Activated CD4-positive, alpha-beta T cell treated with anti-CD3 and anti-CD28 coated beads, Interleukin-2, amount 10 ng/mL, durations not matched to agents 24 days and 14 days (primary cell): ENCODE data around the gene DHX32. TPM values are rescaled to one million over a fixed set of nuclear protein-coding genes. Genes with fewer than 3 reads are reported as not detected.
"Not testable (repeated sequence)": the region's sequence is repeated elsewhere in the genome, so short reads cannot be mapped to it uniquely, and the experiment has no call there.

Experiments used
- DNase-seq: peaks from one replicate; pipeline ENCODE4 v3.0.0; 2022
- H3K27ac Mint-ChIP-seq: one replicate; pipeline ENCODE4 v1.8.0; 2022; ENCODE audit warnings: mild to moderate bottlenecking, mixed read lengths
- H3K27me3 Mint-ChIP-seq: one replicate; pipeline ENCODE4 v1.8.0; 2022; ENCODE audit warnings: mixed read lengths
- H3K36me3 Mint-ChIP-seq: one replicate; pipeline ENCODE4 v1.8.0; 2022; ENCODE audit warnings: low read depth, mild to moderate bottlenecking, mixed read lengths
- H3K4me1 Mint-ChIP-seq: one replicate; pipeline ENCODE4 v1.8.0; 2021; ENCODE audit warnings: mixed read lengths
- H3K4me3 Mint-ChIP-seq: one replicate; pipeline ENCODE4 v1.8.0; 2022; ENCODE audit warnings: mild to moderate bottlenecking, moderate library complexity, mixed read lengths
- H3K9me3 Mint-ChIP-seq: one replicate; pipeline ENCODE4 v1.8.0; 2021; ENCODE audit warnings: mixed read lengths
- intact Hi-C: fragments of 100-400 bp; cut with micrococcal nuclease; formaldehyde crosslinking; loops from one replicate; pipeline ENCODE4 v1.15.1; 2023
- total RNA-seq: library from RNA; stranded (reverse); gene quantifications from 2 replicates; pipeline ENCODE4 v1.2.3, GENCODE V29; 2022

The DHX32 gene
- 14.0 and 17.0 TPM in 2 replicates for total RNA-seq

GRCh38 chr10:125881192-125881591 is at the start of gene DHX32:
Gene DHX32, minus strand, starts transcription at chr10:125881292. Its CDS starts 468 bp downstream, at chr10:125880824.
- no peak for DNase-seq

GRCh38 chr10:125929618-125930017 is 48.5 kb upstream of the DHX32 start:
- no peaks in the 10 kb centered on the region for H3K9me3 Mint-ChIP-seq
- H3K36me3 Mint-ChIP-seq: no peaks in the 10 kb centered on the region
- peaks cover 5% of the 10 kb centered on the region for H3K27me3 Mint-ChIP-seq
- H3K27ac Mint-ChIP-seq: no peak overlapping the region
- no peak overlapping the region for H3K4me3 Mint-ChIP-seq
- intact Hi-C loops: no loop called here
- H3K4me1 Mint-ChIP-seq: no peaks in the 10 kb centered on the region
- DNase-seq: peak; percentile 19

More at GRCh38 chr10:125881192-125881591, at the start of gene DHX32:
- Mint-ChIP-seq H3K4me1 (no peaks in the 10 kb centered on the region), H3K36me3 (peaks cover 8% of the 10 kb centered on the region), H3K27me3 (no peaks in the 10 kb centered on the region), H3K9me3 (peaks cover 1% of the 10 kb centered on the region), H3K27ac (no peak within 1 kb of the TSS), H3K4me3 (no peak within 1 kb of the TSS)
- intact Hi-C loops: no loop called here

GRCh38 chr10:125928928-125929585 is 48.0 kb upstream of the DHX32 start:
- Mint-ChIP-seq H3K27ac (no peak overlapping the region), H3K27me3 (peaks cover 2% of the 10 kb centered on the region), H3K4me1 (no peaks in the 10 kb centered on the region), H3K4me3 (no peak overlapping the region), H3K9me3 (no peaks in the 10 kb centered on the region), H3K36me3 (no peaks in the 10 kb centered on the region)
- intact Hi-C loops: no loop called here
- DNase-seq: peak; percentile 27

GRCh38 chr10:125927265-125927664 is 46.2 kb upstream of the DHX32 start:
- H3K27ac Mint-ChIP-seq, H3K4me1 Mint-ChIP-seq, DNase-seq, H3K9me3 Mint-ChIP-seq, H3K27me3 Mint-ChIP-seq, H3K36me3 Mint-ChIP-seq, intact Hi-C loops, H3K4me3 Mint-ChIP-seq: not testable (repeated sequence)

- Mint-ChIP-seq H3K9me3 (no peaks in the 10 kb centered on the region), H3K27ac (no peak overlapping the region), H3K4me3 (no peak overlapping the region), H3K36me3 (no peaks in the 10 kb centered on the region), H3K4me1 (no peaks in the 10 kb centered on the region), H3K27me3 (no peaks in the 10 kb centered on the region)
- intact Hi-C loops: no loop called here
- DNase-seq: peak; percentile 39
Observed at GRCh38 chr10:125926247-125926646, 45.2 kb upstream of the DHX32 start.

- Mint-ChIP-seq H3K4me3 (no peak overlapping the region), H3K4me1 (no peaks in the 10 kb centered on the region), H3K27ac (no peak overlapping the region), H3K27me3 (no peaks in the 10 kb centered on the region), H3K36me3 (no peaks in the 10 kb centered on the region), H3K9me3 (no peaks in the 10 kb centered on the region)
- intact Hi-C loops: no loop called here
- peak; percentile 4 for DNase-seq
Observed at GRCh38 chr10:125925262-125925834, 44.3 kb upstream of the DHX32 start.

GRCh38 chr10:125921643-125922306 is 40.7 kb upstream of the DHX32 start:
- H3K4me1 Mint-ChIP-seq, H3K9me3 Mint-ChIP-seq, H3K4me3 Mint-ChIP-seq, H3K27ac Mint-ChIP-seq, H3K27me3 Mint-ChIP-seq, H3K36me3 Mint-ChIP-seq, DNase-seq, intact Hi-C loops: not testable (repeated sequence)

- H3K36me3 Mint-ChIP-seq, H3K27ac Mint-ChIP-seq, H3K4me3 Mint-ChIP-seq, DNase-seq, H3K27me3 Mint-ChIP-seq, H3K9me3 Mint-ChIP-seq, intact Hi-C loops, H3K4me1 Mint-ChIP-seq: not testable (repeated sequence)
Observed at GRCh38 chr10:125917704-125918361, 36.7 kb upstream of the DHX32 start.

- no peak for DNase-seq
- Mint-ChIP-seq H3K4me3 (no peak overlapping the region), H3K27ac (no peak overlapping the region), H3K27me3 (no peaks in the 10 kb centered on the region), H3K4me1 (no peaks in the 10 kb centered on the region), H3K36me3 (no peaks in the 10 kb centered on the region), H3K9me3 (no peaks in the 10 kb centered on the region)
- intact Hi-C loops: no loop called here
Observed at GRCh38 chr10:125916977-125917376, 35.9 kb upstream of the DHX32 start.

GRCh38 chr10:125913277-125913676 is 32.2 kb upstream of the DHX32 start:
- H3K27ac Mint-ChIP-seq, H3K4me1 Mint-ChIP-seq, H3K36me3 Mint-ChIP-seq, H3K27me3 Mint-ChIP-seq, H3K4me3 Mint-ChIP-seq, intact Hi-C loops, H3K9me3 Mint-ChIP-seq, DNase-seq: not testable (repeated sequence)

GRCh38 chr10:125911990-125912389 is 30.9 kb upstream of the DHX32 start:
- intact Hi-C loops: no loop called here
- Mint-ChIP-seq H3K4me1 (no peaks in the 10 kb centered on the region), H3K27me3 (peaks cover 2% of the 10 kb centered on the region), H3K4me3 (no peak overlapping the region), H3K27ac (no peak overlapping the region), H3K36me3 (no peaks in the 10 kb centered on the region), H3K9me3 (no peaks in the 10 kb centered on the region)
- no peak for DNase-seq

GRCh38 chr10:125911145-125911544 is 30.1 kb upstream of the DHX32 start:
- intact Hi-C loops: no loop called here
- Mint-ChIP-seq H3K27ac (no peak overlapping the region), H3K27me3 (peaks cover 2% of the 10 kb centered on the region), H3K9me3 (no peaks in the 10 kb centered on the region), H3K36me3 (no peaks in the 10 kb centered on the region), H3K4me3 (no peak overlapping the region), H3K4me1 (no peaks in the 10 kb centered on the region)
- no peak for DNase-seq

- DNase-seq, H3K27ac Mint-ChIP-seq, H3K4me3 Mint-ChIP-seq, H3K9me3 Mint-ChIP-seq, H3K27me3 Mint-ChIP-seq, H3K36me3 Mint-ChIP-seq, intact Hi-C loops, H3K4me1 Mint-ChIP-seq: not testable (repeated sequence)
Observed at GRCh38 chr10:125909491-125909890, 28.4 kb upstream of the DHX32 start.

GRCh38 chr10:125908813-125909212 is 27.7 kb upstream of the DHX32 start:
- intact Hi-C loops: not testable (repeated sequence)

More at GRCh38 chr10:125908813-125909212, 27.7 kb upstream of the DHX32 start:
- H3K36me3 Mint-ChIP-seq, H3K4me1 Mint-ChIP-seq, DNase-seq, H3K4me3 Mint-ChIP-seq, H3K9me3 Mint-ChIP-seq, H3K27ac Mint-ChIP-seq, H3K27me3 Mint-ChIP-seq: not testable (repeated sequence)
